Nephron (organoid): ENCODE data around the gene PFKP.

Experiments
- H3K27ac Mint-ChIP-seq, 3 experiments: 2 replicates each; pipeline ENCODE4 v1.8.0; 2020; ENCODE audit warnings: mixed read lengths in 3 of 3, mild to moderate bottlenecking in 2 of 3, moderate library complexity in 1 of 3
- H3K27me3 Mint-ChIP-seq: 2 replicates; pipeline ENCODE4 v1.8.0; 2021; ENCODE audit warnings: low read depth, mild to moderate bottlenecking, moderate library complexity, mixed read lengths
- H3K36me3 Mint-ChIP-seq: 2 replicates; pipeline ENCODE4 v1.8.0; 2020; ENCODE audit warnings: low read depth, mixed read lengths
- H3K4me1 Mint-ChIP-seq: 2 replicates; pipeline ENCODE4 v1.8.0; 2020; ENCODE audit warnings: mixed read lengths
- H3K4me3 Mint-ChIP-seq, 3 experiments: 2 replicates each; pipeline ENCODE4 v1.8.0; 2020; ENCODE audit warnings: mild to moderate bottlenecking in 3 of 3, mixed read lengths in 3 of 3, moderate library complexity in 2 of 3
- H3K9me3 Mint-ChIP-seq: 2 replicates; pipeline ENCODE4 v1.8.0; 2020; ENCODE audit warnings: mixed read lengths
- TF ChIP-seq, protein P1 (sequence below), 3 experiments: fragments of 200-600 bp; sonication (generic); IDR thresholded peaks; one replicate each; pipeline ENCODE4 v1.5.0; 2021; ENCODE audit warnings: antibody characterized with exemption in 3 of 3; ENCODE audit not compliant: unreplicated experiment in 3 of 3

The PFKP gene

DNA sequence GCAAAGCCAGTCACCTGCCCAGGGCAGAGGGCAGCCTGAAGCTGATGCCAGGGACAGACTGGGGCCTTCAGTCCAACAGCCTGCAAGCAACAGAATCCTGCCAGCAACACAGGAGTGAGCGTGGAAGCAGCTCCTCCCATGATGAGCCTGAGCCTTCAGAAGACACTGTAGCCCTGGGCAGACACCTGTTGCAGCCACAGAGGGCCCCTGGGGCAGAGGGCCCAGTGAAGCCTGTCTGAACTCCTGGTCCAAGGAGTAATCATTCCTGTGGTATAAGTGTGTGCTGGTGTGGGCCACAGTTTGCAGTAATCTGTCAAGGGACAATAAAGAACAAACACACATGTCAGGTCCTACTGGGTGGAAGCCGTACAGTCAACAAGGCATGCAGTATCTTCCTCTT lies 2.9 kb upstream of the PFKP start:
- Mint-ChIP-seq H3K27ac (no peak overlapping the region), H3K9me3 (no peaks in the 10 kb centered on the region), H3K4me3 (peak overlapping the region in 1 of 3 experiments; percentile 36), H3K36me3 (no peaks in the 10 kb centered on the region), H3K4me1 (peaks cover 4% of the 10 kb centered on the region), H3K27me3 (peaks cover 35% of the 10 kb centered on the region)
- TF ChIP-seq, protein P1, sequence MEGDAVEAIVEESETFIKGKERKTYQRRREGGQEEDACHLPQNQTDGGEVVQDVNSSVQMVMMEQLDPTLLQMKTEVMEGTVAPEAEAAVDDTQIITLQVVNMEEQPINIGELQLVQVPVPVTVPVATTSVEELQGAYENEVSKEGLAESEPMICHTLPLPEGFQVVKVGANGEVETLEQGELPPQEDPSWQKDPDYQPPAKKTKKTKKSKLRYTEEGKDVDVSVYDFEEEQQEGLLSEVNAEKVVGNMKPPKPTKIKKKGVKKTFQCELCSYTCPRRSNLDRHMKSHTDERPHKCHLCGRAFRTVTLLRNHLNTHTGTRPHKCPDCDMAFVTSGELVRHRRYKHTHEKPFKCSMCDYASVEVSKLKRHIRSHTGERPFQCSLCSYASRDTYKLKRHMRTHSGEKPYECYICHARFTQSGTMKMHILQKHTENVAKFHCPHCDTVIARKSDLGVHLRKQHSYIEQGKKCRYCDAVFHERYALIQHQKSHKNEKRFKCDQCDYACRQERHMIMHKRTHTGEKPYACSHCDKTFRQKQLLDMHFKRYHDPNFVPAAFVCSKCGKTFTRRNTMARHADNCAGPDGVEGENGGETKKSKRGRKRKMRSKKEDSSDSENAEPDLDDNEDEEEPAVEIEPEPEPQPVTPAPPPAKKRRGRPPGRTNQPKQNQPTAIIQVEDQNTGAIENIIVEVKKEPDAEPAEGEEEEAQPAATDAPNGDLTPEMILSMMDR (IDR thresholded peaks at IDR 0.05; ENCODE audit: unreplicated experiment in 3 of 3) = no peak

DNA sequence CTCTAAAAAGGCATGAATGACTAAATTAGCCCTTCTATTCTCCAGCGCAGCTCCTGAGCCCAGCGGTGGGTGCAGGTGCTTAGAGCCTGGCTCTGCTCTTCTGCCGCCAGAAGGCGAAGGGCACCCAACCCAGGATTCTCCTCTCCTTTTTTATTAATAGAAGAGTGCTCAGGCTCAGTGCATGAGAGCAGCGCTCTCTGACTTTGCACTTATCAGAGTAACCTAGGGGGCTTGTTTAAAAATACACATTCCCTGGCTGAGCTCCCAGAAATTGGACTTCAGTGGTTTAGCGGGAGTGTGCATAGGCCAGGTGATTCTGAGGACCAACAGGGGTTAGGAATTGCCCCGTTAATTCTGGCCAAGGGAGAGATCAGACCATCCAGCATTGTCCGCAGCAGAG lies 1.7 kb upstream of the PFKP start:
- Mint-ChIP-seq H3K27me3 (peaks cover 40% of the 10 kb centered on the region), H3K27ac (no peak overlapping the region), H3K4me3 (peak overlapping the region; percentile 75 to 87 (median 83)), H3K9me3 (no peaks in the 10 kb centered on the region), H3K4me1 (peaks cover 4% of the 10 kb centered on the region), H3K36me3 (no peaks in the 10 kb centered on the region)
- TF ChIP-seq, protein P1 (IDR thresholded peaks at IDR 0.05; ENCODE audit: unreplicated experiment in 3 of 3) = no peak

DNA sequence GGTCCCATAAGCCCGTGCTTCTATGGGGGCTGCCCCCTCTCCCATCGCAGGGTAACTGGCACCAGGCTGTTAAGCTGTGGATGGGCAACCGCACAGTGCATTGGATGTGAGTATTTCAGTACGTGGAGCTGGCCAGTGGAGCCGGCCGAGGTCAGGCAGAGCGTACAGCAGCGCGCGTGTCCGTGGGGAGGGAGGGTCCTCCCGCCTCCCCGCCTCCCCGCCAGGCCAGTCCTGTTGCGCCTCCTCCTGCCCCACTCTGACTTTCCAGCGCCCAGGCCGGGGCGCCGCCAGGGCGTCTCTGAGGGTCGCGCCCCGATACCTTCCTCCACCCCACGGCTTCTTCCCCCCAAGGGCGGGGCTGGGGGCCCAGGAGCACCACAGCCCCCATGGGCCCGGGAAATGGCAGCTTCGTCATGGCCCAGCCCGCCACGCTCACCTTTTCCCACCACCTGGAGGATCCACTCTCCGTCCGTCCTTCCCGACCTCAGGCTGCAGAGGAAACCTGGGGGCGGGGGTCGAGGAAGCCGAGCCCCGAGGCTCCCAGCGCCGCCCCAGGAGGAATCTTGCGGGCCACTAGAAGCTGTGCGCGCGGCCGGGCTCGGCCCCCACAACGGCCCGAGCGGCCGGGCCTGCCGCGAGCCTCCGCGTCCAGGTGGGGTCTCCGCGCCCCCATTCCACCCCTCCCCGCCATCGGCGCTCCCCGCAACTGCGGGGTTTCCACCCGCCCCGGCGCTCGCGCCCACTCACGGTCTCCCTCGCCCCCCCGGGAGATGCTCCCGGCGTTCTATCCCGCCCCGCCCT lies 831 bp upstream of the PFKP start:
- Mint-ChIP-seq H3K4me3 (peak overlapping the region; percentile 75 to 87 (median 83)), H3K36me3 (no peaks in the 10 kb centered on the region), H3K27ac (no peak overlapping the region), H3K27me3 (peaks cover 43% of the 10 kb centered on the region), H3K9me3 (no peaks in the 10 kb centered on the region), H3K4me1 (peaks cover 4% of the 10 kb centered on the region)
- TF ChIP-seq, protein P1 (IDR thresholded peaks at IDR 0.05; ENCODE audit: unreplicated experiment in 3 of 3) = no peak

DNA sequence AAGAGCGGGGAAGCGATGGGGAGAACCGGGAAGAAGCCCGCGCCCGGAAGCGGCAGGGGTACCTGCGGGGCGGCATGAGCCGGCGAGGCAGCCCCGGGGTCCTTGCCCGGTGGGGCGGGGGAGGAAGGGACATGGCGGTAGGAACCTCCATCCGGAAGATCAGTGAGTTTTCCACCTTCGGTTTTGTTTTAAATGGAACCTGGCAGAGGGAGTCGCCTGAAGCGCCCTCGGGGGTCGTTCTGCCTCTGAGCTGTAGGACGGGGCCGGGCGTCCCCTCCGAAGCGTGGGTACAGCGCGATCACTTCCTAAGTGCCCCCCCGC lies 471 bp downstream of the PFKP start:
- Mint-ChIP-seq H3K27me3 (peaks cover 51% of the 10 kb centered on the region), H3K4me1 (peaks cover 4% of the 10 kb centered on the region), H3K36me3 (no peaks in the 10 kb centered on the region), H3K27ac (no peak overlapping the region), H3K9me3 (no peaks in the 10 kb centered on the region), H3K4me3 (peak overlapping the region; percentile 88 to 90 (median 89))
- TF ChIP-seq, protein P1 (IDR thresholded peaks at IDR 0.05; ENCODE audit: unreplicated experiment in 3 of 3) = no peak

DNA sequence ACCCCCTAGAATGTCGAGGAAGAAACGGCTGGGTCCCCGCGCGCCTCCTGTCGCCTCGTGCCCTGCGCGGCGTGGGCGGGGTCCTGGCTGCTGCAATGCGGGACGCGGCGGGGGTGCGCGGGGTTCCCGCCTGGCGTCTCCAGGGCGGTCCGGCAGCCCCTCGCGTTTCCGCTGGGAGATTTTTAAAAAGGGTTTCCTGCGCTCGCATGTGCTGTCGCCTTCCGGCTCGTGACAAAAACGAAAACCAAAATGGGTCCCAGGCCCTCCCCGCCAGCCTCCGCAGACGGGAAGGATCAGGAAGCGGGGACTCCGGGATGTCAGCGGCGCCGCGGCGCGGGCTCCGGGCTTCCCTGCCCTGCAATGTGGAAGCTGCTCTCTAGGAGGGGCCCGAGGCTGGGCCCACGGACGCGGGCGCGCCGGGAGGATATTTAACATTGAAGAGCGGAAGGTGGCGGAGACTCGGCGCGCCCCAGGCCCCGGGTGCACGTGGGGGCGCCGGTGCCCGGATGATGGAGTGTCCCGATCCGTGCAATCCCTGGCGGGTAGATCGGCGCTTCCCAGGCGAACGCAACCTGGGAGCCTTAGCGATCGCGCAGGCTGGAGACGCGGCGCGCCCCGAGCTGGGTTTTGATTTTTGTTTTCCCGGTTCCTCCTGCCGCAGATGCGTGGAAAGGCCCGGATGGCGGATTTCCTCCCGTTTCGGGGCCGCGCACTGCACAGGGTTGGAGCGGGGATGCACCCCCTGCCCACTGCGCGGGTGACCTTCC lies 1.0 kb downstream of the PFKP start:
- H3K36me3 Mint-ChIP-seq = no peaks in the 10 kb centered on the region
- H3K9me3 Mint-ChIP-seq = no peaks in the 10 kb centered on the region
- peaks cover 4% of the 10 kb centered on the region for H3K4me1 Mint-ChIP-seq
- peaks cover 51% of the 10 kb centered on the region for H3K27me3 Mint-ChIP-seq
- TF ChIP-seq, protein P1 (IDR thresholded peaks at IDR 0.05; ENCODE audit: unreplicated experiment in 3 of 3) = peak; percentile 33 to 52 (median 38)
- no peak overlapping the region for H3K27ac Mint-ChIP-seq
- H3K4me3 Mint-ChIP-seq = peak overlapping the region; percentile 88 to 90 (median 89)
